Uterus (tissue), 4 donors: Measurements from ENCODE around the gene LRP1. TPM values are rescaled to one million over a fixed set of nuclear protein-coding genes. Genes with fewer than 3 reads are reported as not detected.

Source experiments
- DNase-seq, 2 donors: peaks; one replicate each; pipeline ENCODE4 v3.0.0-alpha.2; 2019 to 2020
- H3K27ac ChIP-seq, 2 donors: fragments of 200-600 bp; sonication (generic); 1 replicate in 1 of 2; 2 replicates in 1 of 2; pipeline ENCODE4 v1.5.1; 2016 to 2018
- H3K27me3 ChIP-seq, 2 donors: fragments of 200-600 bp; sonication (generic); one replicate each; pipeline ENCODE4 v1.5.1; 2018 to 2019; ENCODE audit warnings: control low read depth in 1 of 2
- H3K36me3 ChIP-seq, 2 donors: fragments of 200-600 bp; sonication (generic); one replicate each; pipeline ENCODE4 v1.5.1; 2019; ENCODE audit warnings: control low read depth in 1 of 2
- H3K4me1 ChIP-seq, 2 donors: fragments of 200-600 bp; sonication (generic); one replicate each; pipeline ENCODE4 v1.5.1; 2018 to 2019; ENCODE audit warnings: control low read depth in 1 of 2
- H3K4me3 ChIP-seq, 2 donors: fragments of 200-600 bp; sonication (generic); 1 replicate in 1 of 2; 2 replicates in 1 of 2; pipeline ENCODE4 v1.5.1; 2018 to 2019; ENCODE audit warnings: mild to moderate bottlenecking in 1 of 2
- H3K9me3 ChIP-seq, 2 donors: fragments of 200-600 bp; sonication (generic); one replicate each; pipeline ENCODE4 v1.5.1; 2019; ENCODE audit warnings: control low read depth in 1 of 2
- POLR2A ChIP-seq, 2 donors: fragments of 450-650 bp; IDR thresholded peaks; one replicate each; pipeline ENCODE4 v1.6.1; 2016; ENCODE audit warnings: antibody characterized with exemption in 2 of 2, mild to moderate bottlenecking in 1 of 2, moderate library complexity in 1 of 2
- intact Hi-C: fragments of 100-400 bp; cut with DNase I; formaldehyde crosslinking; loops from one replicate; pipeline ENCODE4 v1.15.1; 2023; ENCODE audit warnings: low total_unique reads
- total RNA-seq, 4 donors: library from RNA; depleted of rRNA in 3 of 4; stranded (reverse); fragments of >200 nt in 3 of 4; gene quantifications; one replicate each; pipeline versions ENCODE4 v1.1.0 to v1.2.4, GENCODE V29; 2014 to 2023
- TF ChIP-seq, protein P1 (sequence below), 4 experiments: fragments of 200-600 bp in 2 of 4; fragments of 450-650 bp in 2 of 4; sonication (generic) in 2 of 4; IDR thresholded peaks; one replicate each; pipeline ENCODE4 v1.5.1; 2016 to 2019; ENCODE audit warnings: antibody characterized with exemption in 4 of 4, mild to moderate bottlenecking in 2 of 4, moderate library complexity in 1 of 4
- donor health status: DM: yes; HTN: yes; CAD: no.

The LRP1 gene
- total RNA-seq, 4 donors from 2014 or later: 164 to 507 (median 318) TPM

DNA sequence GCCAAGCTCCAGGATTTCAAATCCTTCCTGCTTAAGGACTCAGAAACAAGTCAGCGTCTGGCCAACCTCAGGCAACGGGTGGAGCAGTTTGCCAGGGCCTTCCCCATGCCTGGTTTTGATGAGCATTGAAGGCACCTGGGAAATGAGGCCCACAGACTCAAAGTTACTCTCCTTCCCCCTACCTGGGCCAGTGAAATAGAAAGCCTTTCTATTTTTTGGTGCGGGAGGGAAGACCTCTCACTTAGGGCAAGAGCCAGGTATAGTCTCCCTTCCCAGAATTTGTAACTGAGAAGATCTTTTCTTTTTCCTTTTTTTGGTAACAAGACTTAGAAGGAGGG, 105.9 kb downstream of the LRP1 start:
- Histone ChIP-seq H3K36me3 (no peaks in the 10 kb centered on the region), H3K4me3 (no peak overlapping the region), H3K9me3 (no peaks in the 10 kb centered on the region), H3K27me3 (no peaks in the 10 kb centered on the region), H3K27ac (no peak overlapping the region), H3K4me1 (peaks cover 0 to under 1% of the 10 kb centered on the region in 2 donors)
- TF ChIP-seq, protein P1, sequence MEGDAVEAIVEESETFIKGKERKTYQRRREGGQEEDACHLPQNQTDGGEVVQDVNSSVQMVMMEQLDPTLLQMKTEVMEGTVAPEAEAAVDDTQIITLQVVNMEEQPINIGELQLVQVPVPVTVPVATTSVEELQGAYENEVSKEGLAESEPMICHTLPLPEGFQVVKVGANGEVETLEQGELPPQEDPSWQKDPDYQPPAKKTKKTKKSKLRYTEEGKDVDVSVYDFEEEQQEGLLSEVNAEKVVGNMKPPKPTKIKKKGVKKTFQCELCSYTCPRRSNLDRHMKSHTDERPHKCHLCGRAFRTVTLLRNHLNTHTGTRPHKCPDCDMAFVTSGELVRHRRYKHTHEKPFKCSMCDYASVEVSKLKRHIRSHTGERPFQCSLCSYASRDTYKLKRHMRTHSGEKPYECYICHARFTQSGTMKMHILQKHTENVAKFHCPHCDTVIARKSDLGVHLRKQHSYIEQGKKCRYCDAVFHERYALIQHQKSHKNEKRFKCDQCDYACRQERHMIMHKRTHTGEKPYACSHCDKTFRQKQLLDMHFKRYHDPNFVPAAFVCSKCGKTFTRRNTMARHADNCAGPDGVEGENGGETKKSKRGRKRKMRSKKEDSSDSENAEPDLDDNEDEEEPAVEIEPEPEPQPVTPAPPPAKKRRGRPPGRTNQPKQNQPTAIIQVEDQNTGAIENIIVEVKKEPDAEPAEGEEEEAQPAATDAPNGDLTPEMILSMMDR (IDR thresholded peaks at IDR 0.05): no peak
- TF ChIP-seq POLR2A (IDR thresholded peaks at IDR 0.05): no peak
- intact Hi-C loops: no loop called here
- no peak for DNase-seq

DNA sequence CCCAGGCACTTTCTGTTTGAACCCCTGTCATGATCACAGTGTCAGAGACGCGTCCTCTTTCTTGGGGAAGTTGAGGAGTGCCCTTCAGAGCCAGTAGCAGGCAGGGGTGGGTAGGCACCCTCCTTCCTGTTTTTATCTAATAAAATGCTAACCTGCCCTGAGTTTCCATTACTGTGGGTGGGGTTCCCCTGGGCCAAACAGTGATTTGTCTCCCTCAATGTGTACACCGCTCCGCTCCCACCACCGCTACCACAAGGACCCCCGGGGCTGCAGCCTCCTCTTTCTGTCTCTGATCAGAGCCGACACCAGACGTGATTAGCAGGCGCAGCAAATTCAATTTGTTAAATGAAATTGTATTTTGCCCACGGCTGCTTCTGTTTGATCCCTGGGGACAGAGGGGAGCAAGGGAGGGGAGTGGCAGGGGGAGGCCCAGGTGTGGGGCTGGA, 106.3 kb downstream of the LRP1 start:
- Histone ChIP-seq H3K27me3 (peaks cover under 1 to 3% of the 10 kb centered on the region in 2 donors), H3K4me3 (no peak overlapping the region), H3K4me1 (peaks cover 0 to 4% of the 10 kb centered on the region in 2 donors), H3K9me3 (no peaks in the 10 kb centered on the region), H3K36me3 (no peaks in the 10 kb centered on the region), H3K27ac (no peak overlapping the region)
- TF ChIP-seq, protein P1 (IDR thresholded peaks at IDR 0.05): no peak
- TF ChIP-seq POLR2A (IDR thresholded peaks at IDR 0.05): no peak
- no peak for DNase-seq
- intact Hi-C loops: no loop called here

DNA sequence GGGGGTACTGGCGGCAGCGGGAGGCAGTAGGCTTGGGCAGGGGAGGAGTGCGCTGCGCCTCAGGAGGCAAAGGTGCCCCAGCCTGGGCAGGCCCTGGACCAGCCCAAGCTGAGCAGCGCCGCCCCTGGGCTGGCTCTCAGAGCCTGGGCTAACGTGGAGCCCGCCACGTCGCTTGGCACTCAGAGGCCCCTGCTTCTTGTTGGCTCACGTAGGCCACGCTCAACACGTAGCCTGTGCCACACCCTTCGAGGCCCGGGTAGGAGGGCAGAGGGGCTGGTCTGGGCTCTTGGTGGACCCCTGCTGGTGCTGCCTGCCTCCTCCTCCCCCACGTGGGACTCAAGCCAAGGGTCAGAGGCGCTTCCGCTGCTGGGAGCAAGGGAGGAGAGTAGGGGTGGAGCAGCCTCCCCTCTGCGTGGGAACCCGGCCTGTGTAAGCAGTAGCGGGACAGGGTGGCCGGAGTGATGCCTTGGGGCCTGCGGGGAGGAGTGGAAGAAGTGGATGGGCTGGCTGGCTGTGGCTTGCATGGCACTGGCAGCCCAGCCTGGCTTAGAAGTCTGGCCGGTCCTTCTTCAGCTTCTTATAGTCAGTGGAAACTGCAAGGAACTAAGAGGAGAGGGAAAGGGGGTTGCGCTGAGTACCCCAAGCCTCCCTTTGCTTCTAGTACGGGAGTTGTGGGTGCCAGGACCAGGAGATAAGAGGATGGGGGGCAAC, 106.9 kb downstream of the LRP1 start:
- H3K27ac ChIP-seq: peak overlapping the region in 1 of 2 donors; percentile 31
- TF ChIP-seq POLR2A (IDR thresholded peaks at IDR 0.05): no peak
- TF ChIP-seq, protein P1 (IDR thresholded peaks at IDR 0.05): no peak
- no peaks in the 10 kb centered on the region for H3K9me3 ChIP-seq
- peaks cover 6 to 8% of the 10 kb centered on the region in 2 donors for H3K27me3 ChIP-seq
- no peaks in the 10 kb centered on the region for H3K36me3 ChIP-seq
- H3K4me3 ChIP-seq: no peak overlapping the region
- peaks cover 0 to 10% of the 10 kb centered on the region in 2 donors for H3K4me1 ChIP-seq
- intact Hi-C loops: no loop called here
- DNase-seq: peak; percentile 35 to 44

DNA sequence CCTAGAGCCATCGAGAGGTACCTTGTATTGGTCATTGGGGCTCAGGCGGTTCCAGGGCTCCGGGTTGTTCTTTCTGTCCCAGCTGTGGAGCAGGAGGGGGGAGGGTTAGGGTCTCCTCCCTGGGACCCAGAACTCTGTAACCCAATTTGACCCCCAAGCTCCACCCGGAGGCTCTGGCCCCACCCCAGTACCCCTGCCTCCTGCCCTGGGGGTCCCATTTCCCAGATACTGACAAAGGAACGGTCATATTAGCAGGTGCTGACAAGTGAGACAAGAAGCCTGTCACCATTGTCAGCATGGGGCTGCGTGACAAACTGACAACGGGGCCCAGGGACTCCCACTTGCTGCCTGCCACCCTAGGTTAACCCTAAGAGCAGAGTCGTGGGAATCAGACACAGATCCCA, 107.4 kb downstream of the LRP1 start:
- TF ChIP-seq POLR2A (IDR thresholded peaks at IDR 0.05): no peak
- TF ChIP-seq, protein P1 (IDR thresholded peaks at IDR 0.05): no peak
- intact Hi-C loops: no loop called here
- DNase-seq: no peak
- Histone ChIP-seq H3K4me1 (peaks cover 0 to 12% of the 10 kb centered on the region in 2 donors), H3K36me3 (no peaks in the 10 kb centered on the region), H3K27me3 (peaks cover 10 to 11% of the 10 kb centered on the region in 2 donors), H3K27ac (peak overlapping the region in 1 of 2 donors; percentile 31), H3K4me3 (no peak overlapping the region), H3K9me3 (no peaks in the 10 kb centered on the region)

DNA sequence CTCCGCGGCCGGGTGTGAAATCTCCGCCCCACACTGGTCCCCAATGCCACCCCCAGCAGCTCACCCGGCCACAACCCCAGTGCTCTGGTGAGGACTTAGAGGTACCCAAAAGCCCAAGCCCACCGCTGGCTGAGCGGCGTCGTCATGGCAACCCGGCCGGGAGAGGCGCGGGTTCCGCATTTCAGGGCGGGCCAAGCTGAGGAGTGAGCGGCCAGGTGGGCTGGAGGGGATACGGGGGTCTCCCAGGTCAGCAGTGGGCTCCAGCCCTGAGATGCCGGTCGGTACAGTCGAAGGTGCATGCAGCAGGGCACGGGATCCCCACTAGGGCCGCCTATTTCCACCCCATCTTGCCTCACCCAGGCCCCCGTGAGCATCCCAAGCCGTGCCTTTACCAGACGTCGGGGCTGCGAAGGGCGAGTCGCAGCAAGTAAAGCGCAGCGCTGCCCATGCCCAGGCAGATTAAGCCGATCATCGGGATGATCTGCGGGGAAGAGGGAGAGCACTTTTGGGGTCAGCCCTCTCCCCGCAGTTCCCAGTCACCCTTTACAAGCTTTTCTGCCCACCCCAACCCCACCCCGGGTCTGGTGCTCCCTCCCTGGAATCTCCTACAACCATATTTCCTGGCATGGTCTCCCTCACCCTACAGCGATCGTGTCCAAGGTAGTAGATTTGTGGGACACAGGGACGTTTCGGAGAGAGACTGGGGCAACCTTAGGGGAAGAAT, 108.1 kb downstream of the LRP1 start:
- H3K4me3 ChIP-seq: no peak overlapping the region
- no peak for DNase-seq

More for the DNA sequence above, 108.1 kb downstream of the LRP1 start:
- TF ChIP-seq, protein P1 (IDR thresholded peaks at IDR 0.05): no peak
- TF ChIP-seq POLR2A (IDR thresholded peaks at IDR 0.05): no peak
- Histone ChIP-seq H3K9me3 (no peaks in the 10 kb centered on the region), H3K27ac (no peak overlapping the region), H3K36me3 (no peaks in the 10 kb centered on the region), H3K27me3 (peaks cover 13 to 16% of the 10 kb centered on the region in 2 donors), H3K4me1 (peaks cover 0 to 12% of the 10 kb centered on the region in 2 donors)
- intact Hi-C loops: no loop called here
